ENCODE results near the gene VASN. TPM values are rescaled to one million over a fixed set of nuclear protein-coding genes. Genes with fewer than 3 reads are reported as not detected.

The VASN gene
- total RNA-seq, 1 donor from 2014 or later = 0.67 TPM

DNA sequence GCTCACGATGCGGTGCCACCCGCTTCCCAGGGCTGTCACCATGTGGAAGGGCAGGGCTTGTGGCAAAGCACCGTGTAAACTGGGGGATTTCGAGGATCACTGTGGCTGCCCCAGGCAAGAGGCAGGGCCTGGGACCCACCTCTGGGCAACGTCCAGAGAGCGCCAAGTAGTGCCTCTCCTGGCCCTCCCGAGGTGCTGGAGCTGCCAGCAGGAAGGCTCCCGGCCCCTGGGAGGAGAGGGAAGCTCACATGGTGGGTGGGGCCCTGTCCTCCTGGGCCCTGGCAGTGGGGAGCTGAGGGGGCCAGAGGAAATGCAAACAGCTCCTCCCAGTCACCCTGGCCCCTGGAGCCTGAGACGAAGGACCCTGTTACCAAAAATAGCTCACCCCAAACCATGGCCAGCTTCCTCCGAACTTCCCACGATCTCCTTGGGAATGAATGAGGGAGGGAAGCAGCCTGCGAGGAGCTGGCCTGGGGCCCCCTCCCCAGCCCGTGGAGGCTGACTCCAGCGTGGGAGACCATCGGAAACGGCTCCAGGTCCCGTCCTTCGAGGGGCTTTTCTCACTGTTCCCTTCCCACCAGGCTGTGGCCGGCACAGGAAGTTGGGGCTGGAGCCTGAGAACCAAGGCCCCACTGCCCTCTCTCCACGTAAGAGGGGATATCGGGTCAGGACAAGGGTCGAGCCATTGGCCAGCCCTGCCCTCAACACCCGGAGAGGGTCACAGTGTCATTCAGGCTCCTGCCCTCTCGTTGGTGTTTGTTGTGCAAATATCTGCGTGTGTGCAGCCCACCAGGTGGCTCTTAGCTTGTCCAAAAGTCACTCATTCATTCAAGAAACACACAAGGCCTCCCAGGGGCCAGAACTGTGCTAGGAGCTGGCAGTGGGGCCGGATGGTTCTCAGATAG lies 17.7 kb downstream of the VASN start:
- H3K9me3 Mint-ChIP-seq (ENCODE audit: unreplicated experiment) = no peaks in the 10 kb centered on the region
- H3K27me3 Mint-ChIP-seq (ENCODE audit: unreplicated experiment) = peaks cover 16% of the 10 kb centered on the region
- TF ChIP-seq, protein P1, sequence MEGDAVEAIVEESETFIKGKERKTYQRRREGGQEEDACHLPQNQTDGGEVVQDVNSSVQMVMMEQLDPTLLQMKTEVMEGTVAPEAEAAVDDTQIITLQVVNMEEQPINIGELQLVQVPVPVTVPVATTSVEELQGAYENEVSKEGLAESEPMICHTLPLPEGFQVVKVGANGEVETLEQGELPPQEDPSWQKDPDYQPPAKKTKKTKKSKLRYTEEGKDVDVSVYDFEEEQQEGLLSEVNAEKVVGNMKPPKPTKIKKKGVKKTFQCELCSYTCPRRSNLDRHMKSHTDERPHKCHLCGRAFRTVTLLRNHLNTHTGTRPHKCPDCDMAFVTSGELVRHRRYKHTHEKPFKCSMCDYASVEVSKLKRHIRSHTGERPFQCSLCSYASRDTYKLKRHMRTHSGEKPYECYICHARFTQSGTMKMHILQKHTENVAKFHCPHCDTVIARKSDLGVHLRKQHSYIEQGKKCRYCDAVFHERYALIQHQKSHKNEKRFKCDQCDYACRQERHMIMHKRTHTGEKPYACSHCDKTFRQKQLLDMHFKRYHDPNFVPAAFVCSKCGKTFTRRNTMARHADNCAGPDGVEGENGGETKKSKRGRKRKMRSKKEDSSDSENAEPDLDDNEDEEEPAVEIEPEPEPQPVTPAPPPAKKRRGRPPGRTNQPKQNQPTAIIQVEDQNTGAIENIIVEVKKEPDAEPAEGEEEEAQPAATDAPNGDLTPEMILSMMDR (IDR thresholded peaks at IDR 0.05; ENCODE audit: unreplicated experiment) = no peak
- H3K4me3 Mint-ChIP-seq (ENCODE audit: unreplicated experiment) = no peak overlapping the region
- peaks cover 7% of the 10 kb centered on the region for H3K4me1 Mint-ChIP-seq (ENCODE audit: unreplicated experiment)
- no peak overlapping the region for H3K27ac Mint-ChIP-seq (ENCODE audit: unreplicated experiment)
- no peak for DNase-seq (ENCODE audit: low spot score)
- peaks cover 6% of the 10 kb centered on the region for H3K36me3 Mint-ChIP-seq (ENCODE audit: low read depth, unreplicated experiment)

DNA sequence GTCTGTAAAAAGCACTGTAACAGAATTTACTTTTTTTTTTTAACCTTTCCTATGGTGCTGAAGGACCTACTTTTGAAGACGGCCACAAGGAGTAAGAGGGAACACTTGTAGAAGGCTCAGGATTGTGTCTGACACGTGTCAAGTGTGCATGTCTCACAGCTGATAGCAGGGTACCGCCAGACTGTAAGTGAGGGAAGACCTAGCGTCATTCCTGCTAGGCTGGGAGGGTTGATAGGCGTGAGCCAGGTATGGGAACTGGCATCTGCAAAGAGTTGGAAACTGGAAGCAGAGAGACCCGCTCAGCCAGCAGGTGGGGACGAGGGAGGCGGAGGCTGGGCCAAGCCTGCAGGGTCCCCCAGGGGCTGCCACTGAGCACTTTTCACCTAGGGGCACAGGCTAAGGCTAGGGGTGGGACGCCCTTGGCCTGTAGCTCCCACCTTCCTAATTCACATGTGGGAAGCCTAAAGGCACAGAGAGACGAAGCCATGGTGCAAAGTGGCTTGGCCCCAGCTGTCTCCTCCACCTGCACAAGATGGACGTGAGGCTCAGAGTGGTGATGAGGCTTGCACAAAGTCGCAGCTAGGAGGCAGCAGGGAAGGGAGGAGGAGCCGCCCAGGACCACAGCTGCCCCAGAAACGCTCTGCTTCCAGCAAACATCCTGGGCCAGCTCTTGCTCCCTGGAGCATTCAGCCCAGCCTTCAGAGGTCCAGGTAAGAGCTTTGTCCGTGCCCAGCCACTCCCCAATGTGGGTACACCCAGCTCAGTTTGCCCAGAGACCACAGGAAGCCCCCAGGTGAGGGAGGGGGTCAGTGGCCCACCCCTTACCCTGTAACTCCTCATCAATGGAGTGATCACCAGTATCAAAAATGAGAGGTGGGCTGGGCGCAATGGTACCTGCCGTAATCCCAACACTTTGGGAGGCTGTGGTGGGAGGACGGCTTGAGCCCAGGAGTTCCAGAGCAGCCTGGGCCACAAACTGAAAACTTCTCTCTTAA lies 18.9 kb downstream of the VASN start:
- Mint-ChIP-seq H3K4me3 (ENCODE audit: unreplicated experiment) (no peak overlapping the region), H3K9me3 (ENCODE audit: unreplicated experiment) (no peaks in the 10 kb centered on the region), H3K27ac (ENCODE audit: unreplicated experiment) (no peak overlapping the region), H3K36me3 (ENCODE audit: low read depth, unreplicated experiment) (peaks cover 8% of the 10 kb centered on the region), H3K27me3 (ENCODE audit: unreplicated experiment) (peaks cover 16% of the 10 kb centered on the region), H3K4me1 (ENCODE audit: unreplicated experiment) (peaks cover 7% of the 10 kb centered on the region)
- no peak for DNase-seq (ENCODE audit: low spot score)
- TF ChIP-seq, protein P1 (IDR thresholded peaks at IDR 0.05; ENCODE audit: unreplicated experiment) = no peak

DNA sequence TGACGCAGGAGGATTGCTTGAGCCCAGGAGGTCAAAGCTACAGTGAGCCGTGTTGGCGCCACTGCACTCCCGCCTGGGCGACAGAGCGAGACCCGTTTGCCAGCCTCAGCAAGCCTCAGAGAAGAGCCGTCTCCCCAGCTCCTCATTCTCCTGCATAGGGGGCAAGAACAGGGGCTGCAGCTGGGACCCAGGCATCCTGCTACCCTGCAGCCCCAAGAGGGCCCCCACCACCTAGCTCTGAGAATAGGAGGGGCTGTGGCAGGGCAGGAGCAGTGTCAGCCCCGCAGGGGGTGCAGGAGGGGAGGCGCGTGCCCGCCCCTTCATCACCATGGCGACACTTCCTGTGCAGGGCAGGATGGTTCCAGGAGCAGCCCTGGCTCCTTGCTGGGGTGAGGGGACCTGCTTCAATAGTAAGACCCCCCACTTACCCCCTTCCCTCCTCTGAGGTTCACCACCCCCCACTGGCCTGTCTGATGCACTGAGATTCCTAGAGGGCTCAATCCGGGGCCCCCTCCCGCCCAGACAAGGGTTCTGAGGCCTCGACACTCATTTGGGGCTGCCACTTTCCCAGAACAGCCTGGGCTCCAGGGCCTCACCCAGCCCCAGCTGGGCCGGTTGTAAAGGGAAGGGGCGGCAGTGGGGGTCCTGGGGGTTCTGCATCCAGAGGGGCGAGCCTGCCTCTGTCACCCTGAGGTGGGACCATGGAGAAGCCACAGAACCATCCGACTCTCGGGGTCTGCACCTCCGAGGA lies 20.2 kb downstream of the VASN start:
- Mint-ChIP-seq H3K4me1 (ENCODE audit: unreplicated experiment) (peaks cover 7% of the 10 kb centered on the region), H3K36me3 (ENCODE audit: low read depth, unreplicated experiment) (peaks cover 11% of the 10 kb centered on the region), H3K9me3 (ENCODE audit: unreplicated experiment) (no peaks in the 10 kb centered on the region), H3K27me3 (ENCODE audit: unreplicated experiment) (peaks cover 13% of the 10 kb centered on the region), H3K27ac (ENCODE audit: unreplicated experiment) (no peak overlapping the region), H3K4me3 (ENCODE audit: unreplicated experiment) (no peak overlapping the region)
- TF ChIP-seq, protein P1 (IDR thresholded peaks at IDR 0.05; ENCODE audit: unreplicated experiment) = no peak
- DNase-seq (ENCODE audit: low spot score) = no peak

DNA sequence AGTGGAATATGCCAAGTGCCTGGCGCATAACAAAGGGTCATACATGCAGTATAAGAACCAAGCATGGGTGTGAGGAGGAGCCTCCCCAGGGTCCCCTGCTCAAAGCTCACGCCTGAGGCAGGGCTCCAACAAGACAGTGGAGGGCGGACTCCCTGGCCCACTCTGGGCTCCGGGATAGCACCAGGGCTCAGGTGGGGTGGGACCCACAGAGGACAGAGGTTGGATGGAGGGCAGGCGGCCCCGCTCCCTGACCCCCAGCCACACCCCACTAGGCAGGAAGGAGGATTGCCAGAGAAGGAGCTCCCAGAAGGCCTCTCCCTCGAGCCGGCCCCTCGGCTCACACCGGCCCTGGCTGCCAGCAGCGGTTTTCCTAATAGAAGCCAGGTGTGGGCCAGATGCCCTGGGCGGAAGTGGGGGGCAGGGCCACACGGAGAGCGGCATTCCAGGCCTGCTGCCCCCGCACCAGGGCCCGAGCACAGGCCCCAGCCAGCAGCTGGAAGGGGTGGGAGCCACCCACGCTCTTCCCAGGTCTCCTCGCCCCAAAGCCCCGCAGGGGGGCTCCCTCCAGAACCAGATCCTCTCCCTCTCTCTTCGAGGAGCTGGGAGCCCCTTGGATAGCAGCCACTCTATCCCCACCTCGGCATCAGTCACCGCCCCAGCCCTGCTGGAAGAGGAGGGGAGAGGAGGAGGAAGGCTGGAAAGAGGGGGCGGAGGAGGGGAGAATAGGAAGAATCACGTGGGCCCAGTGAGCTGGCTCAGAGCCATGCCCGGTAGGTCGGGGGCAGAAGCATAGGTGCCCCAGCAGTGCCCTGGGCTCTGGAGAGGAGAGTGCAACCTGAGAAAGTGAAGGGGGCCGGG lies 21.0 kb downstream of the VASN start:
- H3K27ac Mint-ChIP-seq (ENCODE audit: unreplicated experiment) = no peak overlapping the region

More for the DNA sequence above, 21.0 kb downstream of the VASN start:
- TF ChIP-seq, protein P1 (IDR thresholded peaks at IDR 0.05; ENCODE audit: unreplicated experiment) = no peak
- no peaks in the 10 kb centered on the region for H3K9me3 Mint-ChIP-seq (ENCODE audit: unreplicated experiment)
- H3K4me1 Mint-ChIP-seq (ENCODE audit: unreplicated experiment) = peaks cover 7% of the 10 kb centered on the region
- peaks cover 11% of the 10 kb centered on the region for H3K27me3 Mint-ChIP-seq (ENCODE audit: unreplicated experiment)
- no peak for DNase-seq (ENCODE audit: low spot score)
- H3K4me3 Mint-ChIP-seq (ENCODE audit: unreplicated experiment) = no peak overlapping the region
- peaks cover 11% of the 10 kb centered on the region for H3K36me3 Mint-ChIP-seq (ENCODE audit: low read depth, unreplicated experiment)

All from endothelial cell (in vitro differentiated cells).